Astrocyte of the cerebellum (primary cell): ENCODE results near the gene XPO4.

Experiments
- DNase-seq: peaks from one replicate; pipeline ENCODE4 v3.0.0-alpha.2; 2011; ENCODE audit warnings: low read depth
- H3K4me3 ChIP-seq: 2 replicates; pipeline ENCODE4 v1.5.1; 2011; ENCODE audit warnings: mild to moderate bottlenecking, low read depth, low read length, moderate library complexity
- in situ Hi-C: cut with HindIII; loops from 2 replicates; pipeline ENCODE4 v1.10.0; 2017; ENCODE audit warnings: low sequenced_read_pairs
- TF ChIP-seq, protein P1 (sequence below): IDR thresholded peaks from 2 replicates; pipeline ENCODE4 v1.5.1; 2012; ENCODE audit warnings: low read length, low read depth, moderate library complexity, mild to moderate bottlenecking; ENCODE audit errors: missing control alignments

Gene XPO4

DNA sequence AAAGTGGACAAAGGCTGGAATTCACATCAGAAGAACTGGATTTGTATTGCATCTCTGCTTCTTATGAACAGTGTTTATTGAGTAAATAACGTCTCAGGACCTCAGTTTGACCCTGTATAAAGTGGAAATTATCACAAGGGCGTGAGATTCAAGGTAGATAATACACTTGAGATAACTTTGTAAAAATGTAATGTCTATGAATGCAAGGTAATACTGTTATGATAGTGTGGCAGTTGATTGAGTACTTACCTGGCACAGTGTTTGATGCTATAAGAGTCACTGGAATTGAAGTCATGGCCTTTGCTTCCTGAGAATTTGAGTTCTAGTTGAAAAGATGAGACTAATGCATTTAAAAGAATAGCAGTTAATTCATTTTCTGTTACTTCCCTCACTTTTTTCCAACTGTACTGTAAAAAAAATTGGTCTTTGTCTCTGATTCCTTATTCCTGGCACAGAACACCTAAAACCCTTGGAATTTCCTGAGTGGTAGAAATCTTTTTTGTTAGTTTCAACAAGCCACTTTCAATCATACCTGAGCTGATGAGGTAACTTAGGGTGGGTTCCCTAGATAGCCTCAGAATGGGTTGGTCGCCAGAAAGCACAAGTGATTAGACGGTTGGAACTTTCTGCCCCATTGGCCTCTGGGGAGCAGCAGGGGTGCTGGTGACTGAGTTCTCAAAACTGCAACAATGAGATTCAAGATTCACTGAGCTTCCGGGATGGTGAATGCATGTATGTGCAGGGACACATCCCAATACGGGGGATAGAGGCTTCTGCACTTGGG, 6.4 kb upstream of the XPO4 start:
- DNase-seq = no peak
- in situ Hi-C loops = no loop called here
- no peak overlapping the region for H3K4me3 ChIP-seq
- TF ChIP-seq, protein P1, sequence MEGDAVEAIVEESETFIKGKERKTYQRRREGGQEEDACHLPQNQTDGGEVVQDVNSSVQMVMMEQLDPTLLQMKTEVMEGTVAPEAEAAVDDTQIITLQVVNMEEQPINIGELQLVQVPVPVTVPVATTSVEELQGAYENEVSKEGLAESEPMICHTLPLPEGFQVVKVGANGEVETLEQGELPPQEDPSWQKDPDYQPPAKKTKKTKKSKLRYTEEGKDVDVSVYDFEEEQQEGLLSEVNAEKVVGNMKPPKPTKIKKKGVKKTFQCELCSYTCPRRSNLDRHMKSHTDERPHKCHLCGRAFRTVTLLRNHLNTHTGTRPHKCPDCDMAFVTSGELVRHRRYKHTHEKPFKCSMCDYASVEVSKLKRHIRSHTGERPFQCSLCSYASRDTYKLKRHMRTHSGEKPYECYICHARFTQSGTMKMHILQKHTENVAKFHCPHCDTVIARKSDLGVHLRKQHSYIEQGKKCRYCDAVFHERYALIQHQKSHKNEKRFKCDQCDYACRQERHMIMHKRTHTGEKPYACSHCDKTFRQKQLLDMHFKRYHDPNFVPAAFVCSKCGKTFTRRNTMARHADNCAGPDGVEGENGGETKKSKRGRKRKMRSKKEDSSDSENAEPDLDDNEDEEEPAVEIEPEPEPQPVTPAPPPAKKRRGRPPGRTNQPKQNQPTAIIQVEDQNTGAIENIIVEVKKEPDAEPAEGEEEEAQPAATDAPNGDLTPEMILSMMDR = no peak

DNA sequence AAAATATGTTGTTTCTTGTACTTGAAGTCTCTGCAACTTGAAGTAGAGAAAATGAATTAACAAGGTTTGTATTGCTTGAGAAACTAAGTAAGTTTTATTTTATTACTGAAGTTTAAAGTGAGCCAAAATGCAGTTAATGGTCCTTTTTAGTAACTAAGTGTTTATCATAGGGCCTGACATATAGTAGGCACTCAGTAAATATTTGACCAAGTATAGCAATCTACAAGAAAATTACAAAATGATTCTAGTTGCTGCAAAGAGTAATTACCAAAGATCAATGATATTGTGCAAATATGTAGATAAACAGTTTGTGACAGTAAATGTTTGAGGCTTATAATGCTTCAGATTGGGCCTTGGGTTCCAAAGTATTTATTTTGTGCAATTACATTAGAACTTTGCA, 2.4 kb upstream of the XPO4 start:
- TF ChIP-seq, protein P1 = no peak
- DNase-seq = no peak
- in situ Hi-C loops = no loop called here

DNA sequence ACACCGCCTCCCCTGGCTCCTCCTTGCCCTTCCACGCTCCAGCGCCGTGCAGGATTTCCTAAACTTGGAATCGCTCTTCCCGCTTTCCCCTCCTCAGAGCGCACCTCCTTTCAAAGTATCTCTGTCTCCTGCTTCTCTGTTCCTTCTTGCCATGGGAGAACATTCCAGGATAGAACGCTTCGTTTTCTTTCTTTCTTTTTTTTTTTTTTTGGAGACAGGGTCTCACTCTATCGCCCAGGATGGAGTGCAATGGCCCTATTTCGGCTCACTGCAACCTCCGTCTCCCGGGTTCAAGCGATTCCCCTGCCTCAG, 574 bp upstream of the XPO4 start:
- DNase-seq = no peak
- H3K4me3 ChIP-seq = peak overlapping the region; percentile 99
- TF ChIP-seq, protein P1 = no peak
- in situ Hi-C loops = no loop called here

More for the DNA sequence above, 2.4 kb upstream of the XPO4 start:
- H3K4me3 ChIP-seq = no peak overlapping the region

DNA sequence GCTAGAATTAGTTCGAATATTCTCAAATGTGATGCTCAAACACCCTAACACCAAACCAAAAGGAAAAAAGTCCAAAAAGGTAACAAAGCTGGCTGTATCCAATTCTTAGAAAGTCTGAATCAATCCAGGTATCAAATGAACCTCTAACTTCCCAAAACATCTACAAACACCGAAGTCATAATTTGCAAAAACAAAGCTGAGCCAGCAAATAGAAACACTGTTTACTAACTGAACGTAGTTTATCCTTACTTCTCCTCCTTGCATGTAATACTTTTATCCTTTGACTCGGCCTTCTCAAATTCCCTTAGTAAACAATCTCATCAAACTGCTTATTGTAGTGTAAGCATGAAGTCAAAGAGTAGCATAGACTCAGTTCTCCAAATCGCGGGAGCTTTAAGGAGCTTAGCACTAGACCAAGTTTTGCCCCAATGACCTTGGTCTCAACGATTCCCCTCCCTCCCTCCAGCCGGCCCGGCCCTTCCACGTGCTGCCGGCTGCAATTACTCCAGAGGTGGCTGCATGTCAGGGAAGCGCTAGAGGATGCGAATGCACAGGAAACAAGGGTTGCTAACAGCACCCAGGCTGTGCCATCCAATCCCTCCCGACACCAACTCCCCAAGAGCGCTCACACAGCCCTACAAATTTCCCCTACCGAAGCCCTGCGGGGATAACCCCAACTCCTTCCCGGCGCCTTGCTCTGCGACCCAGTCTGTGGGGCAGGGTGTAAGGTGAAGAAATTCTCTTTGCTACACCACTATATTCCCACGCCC, 693 bp downstream of the XPO4 start:
- H3K4me3 ChIP-seq = peak overlapping the region; percentile 99
- DNase-seq = no peak
- in situ Hi-C loops = no loop called here
- TF ChIP-seq, protein P1 = no peak

DNA sequence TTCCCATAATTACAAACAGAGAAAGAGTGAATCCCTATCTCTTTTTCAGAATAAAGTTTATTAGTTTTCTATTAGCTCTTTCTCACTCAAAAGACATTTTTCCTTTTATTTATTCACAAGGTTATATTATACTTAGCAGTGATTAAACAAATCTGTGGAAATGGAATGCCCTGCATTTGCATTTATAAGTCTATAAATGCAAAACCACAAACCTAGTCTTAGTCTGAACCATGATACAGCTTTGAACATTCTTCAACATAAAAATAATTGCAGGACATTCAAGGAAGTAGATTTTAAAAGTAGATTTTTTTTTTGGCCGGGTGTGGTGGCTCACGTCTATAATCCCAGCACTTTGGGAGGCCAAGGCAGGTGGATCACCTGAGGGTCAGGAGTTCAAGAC, 8.3 kb downstream of the XPO4 start:
- no peak overlapping the region for H3K4me3 ChIP-seq
- TF ChIP-seq, protein P1 = no peak
- in situ Hi-C loops = no loop called here
- no peak for DNase-seq

DNA sequence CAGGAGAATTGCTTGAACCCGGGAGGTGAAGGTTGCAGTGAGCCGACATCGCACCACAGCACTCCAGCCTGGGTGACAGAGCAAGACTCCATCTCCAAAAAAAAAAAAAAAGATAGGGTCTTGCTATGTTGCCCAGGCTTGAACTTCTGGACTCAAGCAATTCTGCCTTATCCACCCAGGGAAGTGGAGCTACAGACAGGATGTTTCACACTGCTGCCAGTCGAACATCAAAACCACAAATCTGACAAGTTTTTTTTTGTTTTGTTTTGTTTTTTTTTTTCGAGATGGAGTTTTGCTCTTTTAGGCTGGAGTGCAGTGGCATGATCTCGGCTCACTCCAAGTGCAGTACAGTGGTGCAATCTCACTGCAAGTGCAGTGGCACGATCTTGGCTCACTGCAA, 10.8 kb downstream of the XPO4 start:
- TF ChIP-seq, protein P1 = no peak
- in situ Hi-C loops = no loop called here
- no peak overlapping the region for H3K4me3 ChIP-seq
- no peak for DNase-seq
